Measurements from ENCODE around the gene TRPM4.
"Not testable (repeated sequence)": the region's sequence is repeated elsewhere in the genome, so short reads cannot be mapped to it uniquely, and the experiment has no call there.

TRPM4 gene

GRCh38 chr19:49157445-49158224 is at the start of gene TRPM4:
Gene TRPM4 (plus strand): TSS chr19:49157792. CDS start chr19:49157867, 75 bp downstream.
- FAIRE-seq = no peak

- no peak for FAIRE-seq
These were observed 48.5 kb upstream of the TRPM4 start for GRCh38 chr19:49109051-49109450.

GRCh38 chr19:49109569-49110233 is 47.9 kb upstream of the TRPM4 start:
- no peak for FAIRE-seq

GRCh38 chr19:49110567-49110966 is 47.0 kb upstream of the TRPM4 start:
- no peak for FAIRE-seq

- FAIRE-seq = no peak
These were observed 46.2 kb upstream of the TRPM4 start for GRCh38 chr19:49111218-49111998.

GRCh38 chr19:49113762-49114629 is 43.6 kb upstream of the TRPM4 start, which contains the start of gene LIN7B:
Gene LIN7B (plus strand): TSS chr19:49114370. CDS start chr19:49114405, 35 bp downstream.
- FAIRE-seq = no peak

GRCh38 chr19:49114630-49115363 is 42.8 kb upstream of the TRPM4 start:
- no peak for FAIRE-seq

GRCh38 chr19:49116544-49116943 is 41.0 kb upstream of the TRPM4 start:
- no peak for FAIRE-seq

- FAIRE-seq = no peak
These were observed 39.7 kb upstream of the TRPM4 start for GRCh38 chr19:49117677-49118564.

GRCh38 chr19:49118565-49119410 is 38.8 kb upstream of the TRPM4 start, which contains the start of gene C19orf73:
Gene C19orf73 (minus strand): TSS chr19:49119143. CDS start chr19:49119022, 121 bp downstream.
- no peak for FAIRE-seq

GRCh38 chr19:49119411-49120324 is 37.9 kb upstream of the TRPM4 start, which contains the start of gene PPFIA3:
Gene PPFIA3 (plus strand): TSS chr19:49119544. CDS start chr19:49127874, 8,330 bp downstream.
- no peak for FAIRE-seq

- no peak for FAIRE-seq
These were observed 37.3 kb upstream of the TRPM4 start for GRCh38 chr19:49120325-49120683.

GRCh38 chr19:49120868-49121267 is 36.7 kb upstream of the TRPM4 start:
- no peak for FAIRE-seq

GRCh38 chr19:49121841-49122240 is 35.8 kb upstream of the TRPM4 start:
- FAIRE-seq = not testable (repeated sequence)

GRCh38 chr19:49123285-49123684 is 34.3 kb upstream of the TRPM4 start:
- FAIRE-seq = not testable (repeated sequence)

- no peak for FAIRE-seq
These were observed 32.4 kb upstream of the TRPM4 start for GRCh38 chr19:49125025-49125731.

GRCh38 chr19:49126575-49126974 is 31.0 kb upstream of the TRPM4 start:
- no peak for FAIRE-seq

GRCh38 chr19:49127225-49127624 is 30.4 kb upstream of the TRPM4 start:
- FAIRE-seq = not testable (repeated sequence)
